GM10847 (cell line): Measurements from ENCODE around the gene MAL.

Experiments used
- POLR2A ChIP-seq: IDR thresholded peaks from 2 replicates; pipeline ENCODE4 v1.6.1; 2011; ENCODE audit not compliant: insufficient read length; ENCODE audit errors: extremely low read depth

Gene MAL

DNA sequence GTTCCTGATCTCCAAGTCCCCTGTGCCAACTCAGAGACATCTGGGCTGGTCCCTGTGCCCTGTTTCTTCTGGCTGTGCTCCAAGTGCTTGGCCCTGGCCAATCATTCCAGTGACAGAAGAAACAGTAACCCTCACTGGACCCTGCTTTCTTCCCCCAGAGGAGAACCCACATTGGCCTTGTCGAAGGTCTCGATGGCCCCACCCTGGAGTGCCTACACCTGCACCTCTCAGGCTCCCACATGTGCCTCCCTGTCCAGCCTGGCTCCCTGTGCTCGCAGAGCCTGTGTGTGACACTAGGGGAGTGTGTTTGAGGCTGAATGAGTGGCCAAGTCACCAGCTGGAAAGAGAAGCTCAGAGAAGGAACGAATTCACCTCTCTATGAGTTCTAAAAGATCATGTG lies 5.9 kb upstream of the MAL start:
- TF ChIP-seq POLR2A: no peak

DNA sequence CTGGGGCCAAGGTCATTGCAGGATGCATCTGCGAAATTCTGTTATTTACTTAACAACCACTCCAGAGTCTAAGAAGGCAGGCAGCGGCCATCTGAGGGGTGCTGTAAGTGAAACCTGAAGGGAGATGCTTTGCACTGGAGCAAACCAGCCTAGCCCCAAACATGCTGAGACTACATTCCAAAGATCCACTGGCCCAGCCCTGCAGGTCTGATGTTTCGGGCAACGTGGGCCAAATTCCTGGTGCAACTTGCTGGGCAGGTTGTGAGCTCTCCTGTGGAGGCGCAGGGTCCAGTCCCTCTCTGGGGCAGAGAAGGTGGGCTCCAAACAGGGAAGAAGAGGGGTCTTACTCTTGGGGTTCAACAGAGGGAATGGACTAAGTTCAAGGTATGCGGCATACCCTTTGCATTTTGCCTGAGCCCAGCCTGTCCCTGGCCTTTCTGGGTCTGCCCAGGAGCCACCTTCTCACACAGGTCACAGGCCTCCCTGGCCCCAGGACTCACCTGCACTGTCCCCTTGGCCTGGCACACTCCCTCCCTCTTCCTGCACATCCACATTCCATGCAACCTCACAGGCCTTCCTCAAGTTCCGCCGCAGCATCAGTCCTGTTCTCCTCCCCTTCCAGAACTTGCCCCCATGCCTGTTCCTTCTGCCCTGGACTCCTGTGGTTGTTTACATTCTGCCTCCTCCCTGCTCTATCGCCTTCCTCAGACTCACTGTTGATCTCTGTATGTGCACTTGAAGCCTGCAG lies 5.1 kb upstream of the MAL start:
- no peak for TF ChIP-seq POLR2A

DNA sequence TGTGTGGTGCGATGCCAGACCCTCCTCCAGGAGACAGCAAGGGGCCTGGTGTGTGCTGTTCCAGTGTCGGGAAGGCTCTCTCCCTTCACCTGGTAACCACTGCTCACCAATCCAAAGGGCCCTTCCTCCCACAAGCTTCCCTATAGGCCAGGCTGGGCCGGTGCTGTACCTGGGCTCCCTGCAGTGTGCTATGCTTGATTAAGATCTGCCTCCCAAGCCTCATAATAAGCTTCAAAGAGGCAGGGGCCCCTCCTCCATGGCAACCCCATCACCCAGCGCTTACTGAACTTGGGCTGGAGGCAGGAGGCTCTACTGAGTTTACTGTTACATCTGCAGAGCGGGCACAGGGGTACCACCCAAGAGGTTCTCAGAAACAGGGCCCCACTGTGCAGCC lies 4.5 kb upstream of the MAL start:
- no peak for TF ChIP-seq POLR2A

DNA sequence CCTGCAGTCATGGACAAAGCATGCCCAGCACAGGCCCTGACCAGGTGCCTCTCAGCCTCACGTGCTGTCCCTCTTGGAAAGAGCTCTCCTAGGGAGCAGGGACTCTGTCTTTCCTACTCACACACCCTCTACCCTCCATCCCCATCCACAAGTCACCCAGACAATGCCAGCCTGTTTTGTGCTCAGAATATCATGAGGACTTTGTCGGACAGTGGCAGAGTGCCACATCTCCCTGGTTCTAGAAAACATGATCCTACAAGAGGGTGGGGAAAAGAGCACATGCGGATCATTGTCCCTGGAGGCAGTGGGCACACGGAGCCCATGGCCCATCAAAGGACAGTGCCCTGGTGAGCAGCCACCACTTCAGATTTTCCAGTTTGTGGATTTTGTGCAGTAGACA lies 3.7 kb upstream of the MAL start:
- no peak for TF ChIP-seq POLR2A

DNA sequence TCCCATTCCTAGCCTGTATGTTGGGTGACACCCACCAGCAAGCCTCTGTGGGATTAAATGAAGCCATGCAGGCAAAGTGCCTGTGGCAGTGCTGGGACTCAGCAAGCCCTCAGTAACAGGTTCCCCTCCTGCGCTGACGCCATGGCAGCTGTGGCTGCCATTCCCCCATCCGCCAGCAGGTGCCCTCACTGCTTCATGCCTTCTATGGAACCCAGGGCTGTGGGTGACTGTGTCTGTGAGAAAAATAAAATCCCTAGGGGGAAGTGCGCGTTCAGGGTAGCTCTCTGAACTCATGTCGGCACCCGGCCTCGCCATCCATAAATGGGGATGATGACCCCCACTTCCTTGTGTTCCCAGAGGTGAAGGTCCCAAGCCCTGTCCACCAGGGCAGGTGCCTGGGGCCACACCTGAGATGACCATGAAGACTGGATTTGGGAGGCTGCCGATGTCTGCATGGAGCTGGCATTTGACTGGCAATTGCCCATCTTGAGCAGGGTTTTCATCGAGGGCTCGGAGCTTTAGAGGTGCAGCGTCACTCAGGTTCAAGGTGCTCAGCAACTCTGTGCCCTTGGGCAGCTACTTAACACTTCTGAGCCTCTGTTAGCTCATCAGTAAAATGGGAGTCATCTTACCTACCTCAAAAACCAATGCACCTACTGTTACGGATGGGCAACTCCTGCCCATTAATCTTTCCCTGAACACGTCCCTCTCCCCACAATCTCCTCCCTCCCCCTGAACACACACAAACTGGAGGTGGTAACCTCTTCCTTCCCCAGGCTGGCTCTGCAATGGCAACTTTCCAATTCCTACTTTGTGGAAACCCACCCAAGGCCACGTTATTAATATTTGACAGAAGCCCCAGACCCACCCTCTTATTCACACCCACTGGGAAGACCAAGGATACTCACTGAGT lies 2.9 kb upstream of the MAL start:
- no peak for TF ChIP-seq POLR2A

DNA sequence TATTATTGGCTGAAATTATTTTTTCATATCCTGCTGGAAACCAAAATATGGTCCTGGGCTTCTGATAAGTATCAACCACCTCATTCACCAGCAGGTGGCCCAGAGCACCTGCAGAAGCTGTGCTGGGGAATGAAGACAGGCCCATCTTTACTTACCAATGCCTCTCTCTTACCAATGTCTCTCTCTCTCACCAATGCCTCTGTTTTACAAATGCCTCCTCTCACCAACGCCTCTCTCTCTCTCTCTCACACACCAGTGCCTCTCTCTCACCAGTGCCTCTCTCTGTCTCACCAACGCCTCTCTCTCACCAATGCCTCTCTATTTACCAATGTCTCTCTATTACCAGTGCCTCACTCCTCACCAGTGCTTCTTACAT lies 2.3 kb upstream of the MAL start:
- no peak for TF ChIP-seq POLR2A

DNA sequence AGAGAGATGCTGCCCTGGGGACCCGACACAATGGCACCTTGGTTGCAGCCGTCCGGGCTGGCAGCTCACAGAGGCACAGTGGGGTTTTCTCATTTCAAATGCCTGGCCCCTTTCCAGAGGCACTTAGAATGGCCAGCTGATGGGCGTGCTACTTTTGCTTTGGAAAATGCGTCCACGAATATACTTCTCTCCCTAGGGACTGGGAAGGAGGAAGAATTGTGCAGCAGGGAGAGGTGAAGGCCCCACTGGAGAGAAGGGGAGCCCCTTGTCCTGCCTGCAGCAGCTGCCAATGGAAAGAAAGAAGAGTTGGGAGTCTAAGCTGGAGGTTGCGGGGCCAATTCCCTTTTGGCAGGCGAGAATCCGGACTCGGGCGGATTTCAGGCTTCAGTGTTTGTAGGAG lies 1.1 kb upstream of the MAL start:
- no peak for TF ChIP-seq POLR2A

DNA sequence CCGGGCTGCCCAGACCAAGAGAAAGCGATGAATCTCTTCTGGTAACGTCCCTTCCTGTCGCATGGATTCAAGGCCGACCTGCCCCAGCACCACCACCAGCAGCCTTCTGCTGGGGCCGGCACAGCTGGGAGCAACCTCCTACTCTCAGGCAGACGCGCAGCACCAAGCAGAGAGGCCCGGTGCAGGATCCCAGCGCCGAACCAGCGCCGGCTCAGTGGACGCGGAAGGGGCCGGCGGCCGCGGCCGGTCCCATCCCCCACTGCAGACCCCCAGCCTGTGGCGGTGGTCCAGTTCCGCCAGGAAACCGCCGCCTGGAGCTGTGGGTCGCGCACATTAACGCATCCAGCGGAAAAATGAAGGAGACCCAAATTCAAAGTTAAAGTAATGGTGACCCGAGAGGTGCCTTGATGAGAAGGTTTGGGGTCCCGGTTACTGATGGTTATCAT lies 525 bp upstream of the MAL start:
- no peak for TF ChIP-seq POLR2A

DNA sequence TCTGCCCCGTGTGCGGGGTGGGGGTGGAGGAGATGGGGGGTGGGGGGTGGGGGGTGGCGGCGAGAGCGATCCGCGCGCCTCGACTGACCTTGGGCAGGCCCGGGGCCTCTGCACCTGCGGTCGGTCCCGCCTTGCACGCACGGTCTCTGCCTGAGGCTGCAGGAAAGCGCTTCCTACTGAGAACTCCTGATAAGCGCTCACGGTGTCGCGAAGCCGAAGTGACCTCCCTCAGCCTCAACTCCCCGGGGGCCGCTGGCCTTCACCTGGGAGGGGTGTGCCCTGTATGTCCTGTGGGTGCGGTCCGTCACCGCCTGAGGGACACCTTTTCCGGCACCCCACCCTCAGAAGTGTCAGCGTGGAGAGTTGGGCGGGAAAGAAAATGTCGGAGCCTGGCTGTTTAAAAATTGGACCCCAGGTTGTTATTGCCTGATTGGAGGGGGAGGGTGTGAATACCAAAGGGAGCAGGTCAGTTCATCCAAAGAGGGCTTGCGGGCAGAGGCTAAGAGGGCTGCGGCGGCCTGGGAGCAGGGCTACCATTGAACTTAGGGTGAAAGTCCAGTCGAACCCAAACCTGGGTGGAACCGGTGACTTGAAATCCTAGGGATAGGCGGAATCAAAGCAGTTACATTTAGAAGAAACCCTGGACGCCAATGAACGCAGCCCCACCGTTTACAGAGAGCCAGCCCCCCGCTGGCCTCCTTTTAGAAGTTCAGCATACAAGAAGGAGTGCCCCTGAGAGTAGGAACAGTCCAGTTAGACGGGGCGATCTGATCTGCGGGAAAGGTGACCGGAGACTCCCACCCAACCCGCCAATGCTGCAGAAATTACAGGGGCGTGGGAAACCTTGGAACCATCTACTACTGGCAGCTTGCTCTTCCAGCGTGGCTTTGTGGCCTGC lies 1.2 kb downstream of the MAL start:
- no peak for TF ChIP-seq POLR2A

DNA sequence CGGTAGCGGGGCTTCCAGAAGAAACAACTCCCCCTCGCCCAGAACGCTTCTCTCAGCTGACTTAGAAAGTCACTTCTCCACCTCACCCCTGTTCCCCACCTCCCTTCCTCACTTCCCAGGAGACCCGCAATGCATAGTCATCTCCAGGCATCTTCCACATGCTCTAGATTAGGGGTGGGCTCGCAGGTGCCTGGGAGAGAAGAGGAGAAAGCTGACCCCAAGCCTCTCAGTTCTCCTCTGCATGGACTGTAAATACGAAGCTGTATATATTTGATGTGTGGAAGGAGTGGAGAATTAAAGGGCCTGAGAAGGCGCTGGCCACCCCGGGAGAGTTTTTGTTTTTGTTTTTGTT lies 1.8 kb downstream of the MAL start:
- TF ChIP-seq POLR2A: no peak

DNA sequence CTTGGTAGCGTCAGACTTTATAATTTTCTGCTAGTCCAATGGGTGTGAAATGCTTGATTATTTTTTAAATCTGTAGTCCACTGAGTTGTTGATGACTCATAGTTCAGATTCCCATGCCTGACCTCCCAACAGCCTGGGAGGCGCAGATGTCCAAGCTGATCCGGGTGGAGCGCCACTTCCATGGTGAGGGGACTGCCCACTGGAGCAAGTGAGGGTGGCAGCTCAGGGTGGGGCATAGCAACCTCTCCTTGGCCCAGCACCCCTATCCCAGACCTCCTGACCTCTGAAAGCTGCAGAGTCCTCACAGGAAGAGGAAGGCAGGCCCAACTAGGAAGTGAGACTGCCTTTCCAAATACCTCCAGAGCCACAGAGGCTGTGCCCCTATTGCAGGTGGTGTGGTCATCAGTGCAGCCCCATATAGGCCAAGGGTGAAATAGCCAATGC lies 4.4 kb downstream of the MAL start:
- no peak for TF ChIP-seq POLR2A

DNA sequence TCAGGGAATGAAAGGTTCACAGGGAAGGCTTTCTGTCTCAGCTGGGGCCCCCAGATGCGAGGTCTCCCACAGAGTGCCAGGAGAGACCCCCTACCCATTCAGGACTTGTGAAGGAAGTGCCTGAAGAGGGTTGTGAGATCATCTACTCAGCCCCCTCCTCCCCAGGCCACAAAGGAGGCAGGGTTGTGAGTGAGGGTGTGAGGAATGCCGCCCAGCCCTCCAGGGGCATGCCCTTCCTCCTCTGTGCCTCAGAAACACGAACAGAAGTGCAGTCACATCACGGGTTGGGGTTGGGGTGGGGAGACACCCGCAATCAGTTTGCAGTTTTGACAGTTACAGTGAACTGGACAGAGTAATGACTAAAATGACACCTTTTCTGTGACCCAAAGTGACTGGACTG lies 5.0 kb downstream of the MAL start:
- no peak for TF ChIP-seq POLR2A

DNA sequence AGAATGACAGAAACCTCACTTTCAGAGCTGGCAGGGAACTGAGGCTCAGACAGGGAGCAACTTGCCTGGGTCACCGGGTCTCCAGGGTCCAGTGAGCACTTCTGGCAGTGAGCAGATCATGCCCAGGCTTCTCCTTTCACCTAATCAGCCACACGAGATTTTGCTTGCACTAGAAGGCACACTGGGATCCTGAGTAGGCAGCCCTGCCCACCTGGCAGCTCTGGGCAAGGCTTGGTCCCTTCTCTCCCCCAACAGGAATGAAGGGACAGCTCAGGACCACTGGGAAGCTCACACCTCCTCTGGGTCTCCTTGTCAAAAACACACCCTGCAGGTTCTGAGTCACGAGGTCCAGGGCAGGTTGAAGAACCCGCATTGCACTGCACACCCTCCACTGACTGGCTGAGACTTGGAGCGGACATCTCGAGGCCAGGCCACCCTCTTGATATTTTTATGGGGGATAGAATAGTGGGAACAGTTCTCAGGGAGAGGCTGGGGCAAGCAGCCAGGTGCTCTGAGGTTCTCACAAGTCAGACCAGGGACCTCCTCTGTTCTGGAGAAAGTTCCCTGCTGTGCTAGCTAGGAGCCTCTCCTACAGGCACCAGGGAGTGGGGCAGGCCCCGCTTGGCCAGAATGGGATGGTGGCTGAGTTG lies 5.7 kb downstream of the MAL start:
- TF ChIP-seq POLR2A: no peak

DNA sequence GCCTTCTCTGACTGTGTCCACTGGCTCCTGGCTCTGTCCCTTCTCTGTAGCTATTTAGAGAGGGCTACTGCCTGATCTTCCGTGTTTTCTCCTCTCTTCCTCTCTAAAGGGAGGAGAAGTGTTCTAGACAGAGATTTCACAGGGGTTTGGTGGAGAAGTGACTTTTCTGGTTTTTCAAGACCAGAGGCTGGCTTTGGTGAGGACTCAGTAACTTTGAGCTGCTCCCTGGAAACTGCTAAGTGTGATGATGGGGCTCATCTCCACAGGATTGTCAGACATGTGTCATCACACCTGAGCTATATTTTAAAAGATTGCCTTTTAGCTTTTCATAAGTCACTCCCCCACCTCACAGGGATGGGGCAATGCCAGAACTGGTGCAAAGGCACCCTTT lies 6.2 kb downstream of the MAL start:
- no peak for TF ChIP-seq POLR2A

DNA sequence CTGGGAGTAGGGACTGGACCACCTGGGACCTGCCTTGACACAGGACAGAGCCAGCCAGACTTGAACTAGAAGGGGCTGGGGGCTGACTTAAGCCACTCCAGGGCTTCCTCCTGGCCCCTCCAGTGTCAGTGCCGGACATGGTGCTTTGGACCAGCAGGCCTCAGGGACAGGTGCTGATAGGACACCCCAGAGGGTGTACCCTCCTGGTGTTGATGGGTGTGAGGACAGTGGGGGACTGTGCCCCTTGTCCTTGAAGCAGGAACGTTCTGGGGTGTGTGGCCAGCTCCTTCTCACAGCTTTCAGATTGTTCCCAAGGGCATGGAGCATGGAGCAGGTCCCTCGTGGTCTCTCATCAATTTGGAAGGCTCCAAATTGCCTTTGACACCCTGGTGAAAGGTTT lies 6.8 kb downstream of the MAL start:
- TF ChIP-seq POLR2A: no peak
